AG09309 (cell line): ENCODE results near the gene SELP.

ENCODE experiments used
- DNase-seq: peaks from one replicate; pipeline ENCODE4 v3.0.0-alpha.2; 2010; ENCODE audit warnings: low read depth
- H3K4me3 ChIP-seq: 2 replicates; pipeline ENCODE4 v1.5.1; 2011; ENCODE audit warnings: mild to moderate bottlenecking, low read depth, low read length, moderate library complexity; ENCODE audit not compliant: control insufficient read depth
- TF ChIP-seq, protein P1 (sequence below): IDR thresholded peaks from 2 replicates; pipeline ENCODE4 v1.5.1; 2011; ENCODE audit warnings: mild to moderate bottlenecking, low read depth, low read length, inconsistent platforms; ENCODE audit not compliant: insufficient read depth, control insufficient read depth; ENCODE audit errors: missing control alignments

Gene SELP

DNA sequence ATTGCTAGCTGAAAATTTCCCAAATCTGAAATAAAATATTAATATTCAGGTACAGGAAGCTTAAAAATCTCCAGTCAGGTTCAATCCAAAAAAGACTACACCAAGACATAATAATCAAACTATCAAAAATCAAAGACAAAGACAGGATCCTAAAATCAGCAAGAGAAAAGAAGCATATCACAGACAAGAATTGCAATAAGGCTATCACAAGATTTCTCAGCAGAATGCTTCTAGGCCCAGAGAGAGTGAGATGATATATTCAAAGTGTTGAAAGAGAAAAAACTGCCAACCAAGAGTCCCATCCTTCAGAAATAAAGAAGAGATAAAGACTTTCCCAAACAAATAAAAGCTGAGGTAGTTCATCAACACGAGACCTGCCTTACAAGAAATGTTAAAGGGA lies 5.0 kb upstream of the SELP start:
- DNase-seq = no peak
- no peak overlapping the region for H3K4me3 ChIP-seq
- TF ChIP-seq, protein P1, sequence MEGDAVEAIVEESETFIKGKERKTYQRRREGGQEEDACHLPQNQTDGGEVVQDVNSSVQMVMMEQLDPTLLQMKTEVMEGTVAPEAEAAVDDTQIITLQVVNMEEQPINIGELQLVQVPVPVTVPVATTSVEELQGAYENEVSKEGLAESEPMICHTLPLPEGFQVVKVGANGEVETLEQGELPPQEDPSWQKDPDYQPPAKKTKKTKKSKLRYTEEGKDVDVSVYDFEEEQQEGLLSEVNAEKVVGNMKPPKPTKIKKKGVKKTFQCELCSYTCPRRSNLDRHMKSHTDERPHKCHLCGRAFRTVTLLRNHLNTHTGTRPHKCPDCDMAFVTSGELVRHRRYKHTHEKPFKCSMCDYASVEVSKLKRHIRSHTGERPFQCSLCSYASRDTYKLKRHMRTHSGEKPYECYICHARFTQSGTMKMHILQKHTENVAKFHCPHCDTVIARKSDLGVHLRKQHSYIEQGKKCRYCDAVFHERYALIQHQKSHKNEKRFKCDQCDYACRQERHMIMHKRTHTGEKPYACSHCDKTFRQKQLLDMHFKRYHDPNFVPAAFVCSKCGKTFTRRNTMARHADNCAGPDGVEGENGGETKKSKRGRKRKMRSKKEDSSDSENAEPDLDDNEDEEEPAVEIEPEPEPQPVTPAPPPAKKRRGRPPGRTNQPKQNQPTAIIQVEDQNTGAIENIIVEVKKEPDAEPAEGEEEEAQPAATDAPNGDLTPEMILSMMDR = no peak

DNA sequence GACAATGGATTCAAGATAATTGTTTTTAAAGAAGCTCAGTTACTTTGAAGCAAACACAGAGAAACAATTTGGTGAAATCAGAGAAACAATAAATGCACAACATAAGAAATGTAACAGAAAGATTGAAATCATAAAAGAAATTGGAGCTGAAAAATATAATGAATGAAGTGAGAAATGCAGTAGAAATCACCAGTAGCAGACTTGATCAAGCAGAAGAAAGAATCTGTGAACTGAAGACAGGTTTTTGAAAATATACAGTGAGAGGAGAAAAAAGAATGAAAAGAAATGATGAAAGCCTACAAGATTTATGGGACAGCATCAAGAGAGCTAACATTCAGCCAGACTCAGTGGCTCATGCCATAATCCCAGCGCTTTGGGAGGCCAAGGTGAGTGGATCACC lies 4.2 kb upstream of the SELP start:
- no peak for DNase-seq
- H3K4me3 ChIP-seq = no peak overlapping the region
- TF ChIP-seq, protein P1 = no peak

DNA sequence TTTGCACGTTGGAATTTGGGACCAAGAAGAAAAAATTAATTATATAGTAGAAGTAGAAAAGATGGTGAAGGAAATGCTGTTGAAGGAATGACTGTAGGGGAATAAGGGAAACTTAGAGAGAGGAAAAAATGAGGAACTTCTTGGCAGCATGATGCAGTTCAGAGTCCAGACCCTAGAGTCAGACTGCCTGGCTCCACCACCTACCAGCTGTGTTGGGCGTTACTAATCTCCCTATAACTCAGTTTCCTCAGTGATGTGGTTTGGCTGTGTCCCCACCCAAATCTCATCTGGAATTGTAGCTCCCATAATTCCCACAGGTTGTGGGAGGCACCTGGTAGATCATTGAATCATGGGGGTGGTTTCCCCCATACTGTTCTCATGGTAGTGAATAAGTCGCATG lies 1.3 kb upstream of the SELP start:
- no peak overlapping the region for H3K4me3 ChIP-seq
- no peak for DNase-seq
- TF ChIP-seq, protein P1 = no peak

DNA sequence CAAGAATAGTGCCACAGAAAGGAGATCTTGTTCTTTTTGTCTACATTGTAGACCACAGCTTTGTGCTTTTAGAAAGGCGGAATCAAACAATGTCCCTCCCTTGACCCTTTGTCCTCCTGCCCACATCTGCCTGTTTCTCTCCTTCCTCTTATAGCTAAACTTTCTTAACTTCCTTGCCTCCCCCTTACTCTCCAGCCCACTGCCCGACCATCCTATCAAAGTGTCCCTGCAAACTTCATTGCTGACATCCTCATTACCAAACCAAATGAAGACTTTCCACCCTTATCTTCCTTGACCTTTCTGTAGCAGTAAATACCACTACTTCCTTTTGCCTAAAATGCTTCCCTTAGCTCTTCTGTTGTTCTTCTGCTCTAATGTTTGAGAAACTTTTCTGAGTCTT lies 5.0 kb downstream of the SELP start:
- H3K4me3 ChIP-seq = no peak overlapping the region
- TF ChIP-seq, protein P1 = no peak
- DNase-seq = no peak

DNA sequence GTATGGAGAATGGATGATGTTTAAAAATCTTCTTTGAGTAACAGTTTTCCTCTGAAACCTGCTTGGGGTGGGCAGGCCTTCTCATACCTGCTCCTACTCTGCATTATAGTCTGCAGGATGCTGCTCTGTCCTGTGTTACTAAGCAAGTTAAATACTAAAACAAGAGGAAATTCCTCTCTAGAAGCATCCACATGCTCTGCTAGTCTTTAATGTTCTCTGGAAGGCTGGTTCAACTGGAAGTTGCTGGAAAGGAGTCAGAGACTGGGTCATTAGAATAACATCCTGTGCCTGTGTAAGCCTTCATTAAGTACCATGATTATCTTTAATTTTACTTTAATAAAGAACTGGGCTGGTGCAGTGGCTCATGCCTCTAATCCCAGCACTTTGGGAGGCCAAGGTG lies 5.8 kb downstream of the SELP start:
- no peak overlapping the region for H3K4me3 ChIP-seq
- TF ChIP-seq, protein P1 = no peak
- no peak for DNase-seq

DNA sequence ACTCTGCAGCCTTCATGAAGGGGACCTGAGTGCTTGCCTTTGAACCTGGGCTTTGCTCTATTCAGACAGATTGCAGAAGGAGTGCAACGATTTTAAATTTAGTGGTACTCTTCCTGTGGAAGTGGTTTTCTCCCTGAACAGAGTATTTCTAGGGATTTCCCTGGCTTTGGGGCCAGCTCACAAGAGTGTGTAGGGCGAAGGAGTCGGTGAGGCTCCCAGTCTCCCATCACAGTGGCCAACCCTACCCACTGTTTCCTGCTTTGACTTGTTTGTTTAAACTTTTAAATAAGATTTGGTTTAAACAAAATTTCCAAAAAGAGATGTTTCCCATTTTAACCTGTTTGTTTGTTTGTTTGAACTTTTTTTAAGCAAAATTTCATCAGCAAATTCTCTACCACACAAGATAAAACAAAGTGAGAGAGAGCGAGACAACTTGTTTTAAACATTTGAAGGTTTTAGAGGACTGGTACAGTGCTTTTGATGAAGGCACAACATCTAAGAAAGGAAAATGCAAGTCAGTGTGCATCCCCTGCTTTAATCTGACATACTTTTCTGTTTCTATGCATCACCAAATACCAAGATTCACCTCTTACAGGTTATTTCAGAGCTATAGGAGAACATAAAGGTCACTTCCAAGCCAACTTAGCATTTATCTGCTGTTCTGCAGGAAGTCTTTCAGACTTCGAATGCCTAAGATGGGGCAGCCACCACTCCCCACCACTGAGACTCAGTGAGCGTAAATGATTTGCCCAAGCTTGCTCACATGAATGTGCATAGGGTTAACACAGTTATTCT lies 6.6 kb downstream of the SELP start:
- TF ChIP-seq, protein P1 = no peak
- no peak overlapping the region for H3K4me3 ChIP-seq
- no peak for DNase-seq
